Keratinocyte (primary cell): ENCODE data around the gene SPON1. TPM values are rescaled to one million over a fixed set of nuclear protein-coding genes. Genes with fewer than 3 reads are reported as not detected.

Source experiments
- DNase-seq: peaks from one replicate; pipeline ENCODE4 v3.0.0-alpha.2; 2011; ENCODE audit warnings: low read depth, missing footprints, low spot score
- FAIRE-seq: peaks from 2 replicates; lab custom pipeline; 2011; peaks lifted over from hg19 to GRCh38; lab: Jason Lieb, UNC
- H2AFZ ChIP-seq: 2 replicates; pipeline ENCODE4 v1.6.0; 2012; ENCODE audit warnings: low read length, control low read depth, inconsistent platforms; ENCODE audit not compliant: control insufficient read depth
- H3K27ac ChIP-seq: 2 replicates; pipeline ENCODE4 v1.5.1; 2011; ENCODE audit warnings: low read length; ENCODE audit not compliant: control insufficient read depth, insufficient read depth
- H3K27me3 ChIP-seq: 3 replicates; pipeline ENCODE4 v1.6.0; 2011; ENCODE audit warnings: low read length; ENCODE audit not compliant: control insufficient read depth, insufficient read depth; ENCODE audit errors: extremely low read depth
- H3K36me3 ChIP-seq, 2 experiments: 2 replicates in 1 of 2; 3 replicates in 1 of 2; pipeline ENCODE4 v1.5.1; 2011; ENCODE audit warnings: low read length in 2 of 2, mild to moderate bottlenecking in 1 of 2; ENCODE audit not compliant: control insufficient read depth in 2 of 2, insufficient read depth in 2 of 2; ENCODE audit errors: extremely low read depth in 1 of 2
- H3K4me1 ChIP-seq: 3 replicates; pipeline ENCODE4 v1.5.1; 2011; ENCODE audit warnings: low read length; ENCODE audit not compliant: control insufficient read depth, insufficient read depth; ENCODE audit errors: extremely low read depth
- H3K4me2 ChIP-seq: 3 replicates; pipeline ENCODE4 v1.6.0; 2011; ENCODE audit warnings: low read depth, low read length; ENCODE audit not compliant: control insufficient read depth, insufficient read depth; ENCODE audit errors: extremely low read depth
- H3K4me3 ChIP-seq, 3 experiments: fragments of 200-600 bp in 1 of 3; sonication (generic) in 1 of 3; 2 replicates in 2 of 3; 3 replicates in 1 of 3; pipeline ENCODE4 v1.5.1; 2011 to 2016; ENCODE audit warnings: low read length in 3 of 3, mild to moderate bottlenecking in 3 of 3, control low read depth in 2 of 3, inconsistent platforms in 1 of 3, low read depth in 1 of 3, mixed read lengths in 1 of 3, mixed run types in 1 of 3, moderate library complexity in 1 of 3; ENCODE audit not compliant: control insufficient read depth in 2 of 3, insufficient read depth in 2 of 3; ENCODE audit errors: extremely low read depth in 1 of 3
- H3K79me2 ChIP-seq: 2 replicates; pipeline ENCODE4 v1.6.0; 2012; ENCODE audit warnings: low read length; ENCODE audit not compliant: control insufficient read depth, insufficient read depth
- H3K9ac ChIP-seq: 3 replicates; pipeline ENCODE4 v1.6.0; 2011; ENCODE audit warnings: low read length; ENCODE audit not compliant: control insufficient read depth, insufficient read depth; ENCODE audit errors: extremely low read depth
- H3K9me1 ChIP-seq: 3 replicates; pipeline ENCODE4 v1.6.0; 2011; ENCODE audit warnings: low read length; ENCODE audit not compliant: control insufficient read depth, insufficient read depth; ENCODE audit errors: extremely low read depth
- H3K9me3 ChIP-seq: 2 replicates; pipeline ENCODE4 v1.5.1; 2012; ENCODE audit warnings: low read depth, low read length; ENCODE audit not compliant: control insufficient read depth
- H4K20me1 ChIP-seq: 3 replicates; pipeline ENCODE4 v1.6.0; 2011; ENCODE audit warnings: low read length; ENCODE audit not compliant: control insufficient read depth, insufficient read depth; ENCODE audit errors: extremely low read depth
- EZH2 ChIP-seq: IDR thresholded peaks from one replicate; pipeline ENCODE4 v1.6.1; 2012; ENCODE audit warnings: inconsistent platforms, mild to moderate bottlenecking, low read length, moderate library complexity
- dilution Hi-C: fragments of 300-500 bp; cut with MboI; formaldehyde crosslinking; loops from one replicate; pipeline ENCODE4 v1.7.0; 2020; ENCODE audit warnings: low sequenced_read_pairs; ENCODE audit not compliant: extremely low pct_ligation_motif_present
- polyA plus RNA-seq, 5 experiments: library from polyadenylated mRNA; depleted of rRNA in 3 of 5; stranded (reverse) in 3 of 5; stranded (forward) in 1 of 5; unstranded in 1 of 5; fragments of >200 nt; gene quantifications; 1 replicate in 1 of 5; 2 replicates in 3 of 5; 3 replicates in 1 of 5; pipeline versions ENCODE4 v1.2.1 to v1.2.3, GENCODE V29; 2011 to 2012; ENCODE audit warnings: missing spikeins in 2 of 5, low read depth in 1 of 5, low replicate concordance in 1 of 5
- TF ChIP-seq, protein P1 (sequence below), 3 experiments: IDR thresholded peaks in 1 of 3; conservative IDR thresholded peaks in 1 of 3; optimal IDR thresholded peaks in 1 of 3; 2 replicates in 2 of 3; 3 replicates in 1 of 3; pipeline versions ENCODE3 to v1.5.1; 2011; ENCODE audit warnings: low read length in 3 of 3, mild to moderate bottlenecking in 3 of 3, moderate library complexity in 2 of 3, control low read depth in 1 of 3, inconsistent platforms in 1 of 3; ENCODE audit not compliant: insufficient read depth in 2 of 3; ENCODE audit errors: extremely low read depth in 1 of 3

The SPON1 gene
- polyA plus RNA-seq, 1 donor (not counting 4 experiments of a cell fraction or from before 2014, with no cell fraction given), result not detected

DNA sequence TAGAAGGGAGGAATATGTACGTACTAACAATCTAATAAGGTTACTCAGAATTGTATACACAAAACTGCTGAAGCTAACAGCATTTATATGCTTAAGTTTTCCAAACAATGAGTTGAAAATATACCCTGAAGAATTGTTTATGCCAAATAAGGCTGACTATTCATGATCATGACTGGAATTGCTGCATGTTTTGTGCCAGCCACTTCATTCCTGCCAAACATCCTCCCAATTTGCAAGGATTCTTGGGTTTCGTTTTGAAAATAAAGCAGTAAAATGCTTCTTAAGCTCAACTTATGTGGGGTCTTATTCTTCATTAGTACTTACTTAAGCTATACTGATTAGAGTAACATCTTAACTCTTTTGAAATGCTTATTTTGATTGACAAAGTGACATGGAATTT lies 149.0 kb downstream of the SPON1 start:
- H3K27me3 ChIP-seq, result peaks cover 4% of the 10 kb centered on the region
- no peaks in the 10 kb centered on the region for H3K79me2 ChIP-seq
- H3K9me3 ChIP-seq, result no peaks in the 10 kb centered on the region
- H3K4me2 ChIP-seq, result no peak overlapping the region
- dilution Hi-C loops, result no loop called here
- no peaks in the 10 kb centered on the region for H3K4me1 ChIP-seq
- H3K27ac ChIP-seq, result no peak overlapping the region
- H4K20me1 ChIP-seq, result no peaks in the 10 kb centered on the region
- TF ChIP-seq, protein P1, sequence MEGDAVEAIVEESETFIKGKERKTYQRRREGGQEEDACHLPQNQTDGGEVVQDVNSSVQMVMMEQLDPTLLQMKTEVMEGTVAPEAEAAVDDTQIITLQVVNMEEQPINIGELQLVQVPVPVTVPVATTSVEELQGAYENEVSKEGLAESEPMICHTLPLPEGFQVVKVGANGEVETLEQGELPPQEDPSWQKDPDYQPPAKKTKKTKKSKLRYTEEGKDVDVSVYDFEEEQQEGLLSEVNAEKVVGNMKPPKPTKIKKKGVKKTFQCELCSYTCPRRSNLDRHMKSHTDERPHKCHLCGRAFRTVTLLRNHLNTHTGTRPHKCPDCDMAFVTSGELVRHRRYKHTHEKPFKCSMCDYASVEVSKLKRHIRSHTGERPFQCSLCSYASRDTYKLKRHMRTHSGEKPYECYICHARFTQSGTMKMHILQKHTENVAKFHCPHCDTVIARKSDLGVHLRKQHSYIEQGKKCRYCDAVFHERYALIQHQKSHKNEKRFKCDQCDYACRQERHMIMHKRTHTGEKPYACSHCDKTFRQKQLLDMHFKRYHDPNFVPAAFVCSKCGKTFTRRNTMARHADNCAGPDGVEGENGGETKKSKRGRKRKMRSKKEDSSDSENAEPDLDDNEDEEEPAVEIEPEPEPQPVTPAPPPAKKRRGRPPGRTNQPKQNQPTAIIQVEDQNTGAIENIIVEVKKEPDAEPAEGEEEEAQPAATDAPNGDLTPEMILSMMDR (optimal IDR thresholded peaks at IDR 0.05 in 1 of 3, IDR thresholded peaks at IDR 0.05 in 1 of 3, conservative IDR thresholded peaks at IDR 0.05 in 1 of 3; ENCODE audit: extremely low read depth in 1 of 3, insufficient read depth in 2 of 3, low read length in 3 of 3), result no peak
- no peak for TF ChIP-seq EZH2
- H3K9me1 ChIP-seq, result no peaks in the 10 kb centered on the region
- H3K36me3 ChIP-seq, result no peaks in the 10 kb centered on the region
- no peak for FAIRE-seq
- no peak for DNase-seq
- H3K9ac ChIP-seq, result no peak overlapping the region
- H3K4me3 ChIP-seq, result no peak overlapping the region
- H2AFZ ChIP-seq, result no peak overlapping the region

DNA sequence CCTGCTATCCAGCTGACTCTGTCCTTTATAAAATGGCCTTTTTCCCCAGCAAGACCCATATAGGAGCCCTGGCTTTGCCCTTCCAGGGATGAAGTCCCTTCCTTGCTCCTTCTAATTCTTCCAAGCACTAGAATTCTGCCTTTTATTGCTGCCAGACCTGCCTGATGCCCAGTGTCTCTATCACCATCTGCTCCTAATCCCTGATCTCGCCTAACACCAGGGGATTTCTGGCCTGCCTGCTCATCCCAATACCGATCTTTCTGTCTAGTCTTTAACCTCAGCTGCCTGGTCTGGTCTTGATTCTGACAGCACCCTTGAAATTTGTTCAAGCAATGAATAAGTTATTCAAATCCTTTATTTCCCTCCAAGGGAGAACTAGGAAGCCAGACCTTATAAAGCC lies 150.2 kb downstream of the SPON1 start:
- no peak for DNase-seq
- dilution Hi-C loops, result no loop called here
- no peak overlapping the region for H2AFZ ChIP-seq
- H3K9ac ChIP-seq, result no peak overlapping the region
- H3K9me3 ChIP-seq, result no peaks in the 10 kb centered on the region
- no peak overlapping the region for H3K27ac ChIP-seq
- H3K9me1 ChIP-seq, result no peaks in the 10 kb centered on the region
- H4K20me1 ChIP-seq, result no peaks in the 10 kb centered on the region
- TF ChIP-seq EZH2, result no peak
- TF ChIP-seq, protein P1 (optimal IDR thresholded peaks at IDR 0.05 in 1 of 3, IDR thresholded peaks at IDR 0.05 in 1 of 3, conservative IDR thresholded peaks at IDR 0.05 in 1 of 3; ENCODE audit: extremely low read depth in 1 of 3, insufficient read depth in 2 of 3, low read length in 3 of 3), result no peak
- H3K79me2 ChIP-seq, result no peaks in the 10 kb centered on the region
- no peaks in the 10 kb centered on the region for H3K4me1 ChIP-seq
- H3K36me3 ChIP-seq, result no peaks in the 10 kb centered on the region
- no peak overlapping the region for H3K4me2 ChIP-seq
- no peak overlapping the region for H3K4me3 ChIP-seq
- H3K27me3 ChIP-seq, result no peaks in the 10 kb centered on the region
- no peak for FAIRE-seq
